Measurements from ENCODE around the gene LHPP.
"Not testable (repeated sequence)": the region's sequence is repeated elsewhere in the genome, so short reads cannot be mapped to it uniquely, and the experiment has no call there.

Gene LHPP

GRCh38 chr10:124569623-124570470, 108.2 kb downstream of the LHPP start:
- DNase-seq (ENCODE audit: low read depth in 2 of 2, low spot score in 1 of 2), result no peak

GRCh38 chr10:124570646-124571045, 109.0 kb downstream of the LHPP start:
- no peak for DNase-seq (ENCODE audit: low read depth in 2 of 2, low spot score in 1 of 2)

GRCh38 chr10:124572751-124573150, 111.1 kb downstream of the LHPP start:
- DNase-seq (ENCODE audit: low read depth in 2 of 2, low spot score in 1 of 2), result no peak

- DNase-seq (ENCODE audit: low read depth in 2 of 2, low spot score in 1 of 2), result no peak
Measured at GRCh38 chr10:124573726-124574455, 112.3 kb downstream of the LHPP start.

GRCh38 chr10:124574456-124575070, 112.9 kb downstream of the LHPP start:
- no peak for DNase-seq (ENCODE audit: low read depth in 2 of 2, low spot score in 1 of 2)

GRCh38 chr10:124575107-124576035, 113.7 kb downstream of the LHPP start:
- DNase-seq (ENCODE audit: low read depth in 2 of 2, low spot score in 1 of 2), result no peak

- DNase-seq (ENCODE audit: low read depth in 2 of 2, low spot score in 1 of 2), result no peak
Measured at GRCh38 chr10:124576526-124577420, 115.2 kb downstream of the LHPP start.

- DNase-seq (ENCODE audit: low read depth in 2 of 2, low spot score in 1 of 2), result no peak
Measured at GRCh38 chr10:124577651-124578050, 116.0 kb downstream of the LHPP start.

- DNase-seq (ENCODE audit: low read depth in 2 of 2, low spot score in 1 of 2), result no peak
Measured at GRCh38 chr10:124578231-124579010, 116.8 kb downstream of the LHPP start.

- no peak for DNase-seq (ENCODE audit: low read depth in 2 of 2, low spot score in 1 of 2)
Measured at GRCh38 chr10:124579011-124579399, 117.4 kb downstream of the LHPP start.

GRCh38 chr10:124586142-124586541, 124.5 kb downstream of the LHPP start:
- DNase-seq (ENCODE audit: low read depth in 2 of 2, low spot score in 1 of 2), result no peak

GRCh38 chr10:124587811-124588211, 126.2 kb downstream of the LHPP start:
- no peak for DNase-seq (ENCODE audit: low read depth in 2 of 2, low spot score in 1 of 2)

GRCh38 chr10:124588341-124588735, 126.7 kb downstream of the LHPP start:
- DNase-seq (ENCODE audit: low read depth in 2 of 2, low spot score in 1 of 2), result not testable (repeated sequence)

GRCh38 chr10:124588736-124589490, 127.3 kb downstream of the LHPP start:
- DNase-seq (ENCODE audit: low read depth in 2 of 2, low spot score in 1 of 2), result no peak

- DNase-seq (ENCODE audit: low read depth in 2 of 2, low spot score in 1 of 2), result no peak
Measured at GRCh38 chr10:124589491-124590041, 127.9 kb downstream of the LHPP start.

- DNase-seq (ENCODE audit: low read depth in 2 of 2, low spot score in 1 of 2), result no peak
Measured at GRCh38 chr10:124590216-124591122, 128.8 kb downstream of the LHPP start.

GRCh38 chr10:124591123-124591495, 129.5 kb downstream of the LHPP start:
- DNase-seq (ENCODE audit: low read depth in 2 of 2, low spot score in 1 of 2), result no peak
